Amniotic epithelial cell (primary cell): ENCODE results near the gene ZIC2.
"Not testable (repeated sequence)": the region's sequence is repeated elsewhere in the genome, so short reads cannot be mapped to it uniquely, and the experiment has no call there.

Experiments
- DNase-seq: peaks from one replicate; pipeline ENCODE4 v3.0.0-alpha.2; 2010; ENCODE audit warnings: low read depth

The ZIC2 gene

DNA sequence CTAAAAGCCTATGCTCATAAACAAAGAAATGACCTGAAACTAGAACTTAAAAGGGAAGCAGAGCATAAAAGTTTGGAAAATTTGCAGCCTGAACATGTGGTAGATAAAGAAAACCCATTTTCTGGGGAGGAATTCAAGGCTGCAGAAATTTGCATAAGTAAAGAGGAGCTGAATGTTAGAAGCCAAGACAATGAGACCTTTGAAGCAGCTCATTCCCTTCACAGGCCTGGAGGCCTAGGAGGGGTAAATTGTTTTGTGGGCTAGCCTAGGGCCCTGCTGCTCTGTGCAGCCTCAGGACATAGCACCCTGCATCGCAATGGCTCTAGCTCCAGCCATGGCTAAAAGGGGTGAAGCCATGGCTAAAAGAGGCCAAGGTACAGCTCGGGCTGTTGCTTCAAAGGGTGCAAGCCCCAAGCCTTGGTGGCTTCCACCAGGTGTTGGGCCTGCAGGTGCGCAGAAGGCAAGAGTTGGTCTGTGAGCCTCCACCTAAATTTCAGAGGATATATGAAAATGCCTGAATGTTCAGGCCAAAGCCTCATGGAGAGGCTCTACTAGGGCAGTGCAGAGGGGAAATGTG, 38.3 kb downstream of the ZIC2 start:
- no peak for DNase-seq

DNA sequence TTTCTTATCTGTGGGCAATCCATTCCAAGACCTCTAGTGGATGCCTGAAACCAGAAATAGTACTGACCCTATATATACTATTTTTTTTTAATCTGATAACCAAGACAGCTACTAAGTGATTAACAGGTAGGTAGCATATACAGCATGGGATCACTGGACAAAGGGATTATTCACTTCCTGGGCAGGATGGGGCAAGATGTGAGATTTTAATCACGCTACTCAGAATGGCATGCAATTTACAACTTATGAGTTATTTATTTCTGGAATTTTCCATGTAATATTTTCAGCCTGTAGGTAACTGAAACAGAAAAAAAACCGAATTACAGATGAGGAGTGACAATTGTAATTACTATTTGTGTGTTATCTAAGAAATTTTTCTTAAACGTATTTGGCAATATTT, 41.2 kb downstream of the ZIC2 start:
- no peak for DNase-seq

DNA sequence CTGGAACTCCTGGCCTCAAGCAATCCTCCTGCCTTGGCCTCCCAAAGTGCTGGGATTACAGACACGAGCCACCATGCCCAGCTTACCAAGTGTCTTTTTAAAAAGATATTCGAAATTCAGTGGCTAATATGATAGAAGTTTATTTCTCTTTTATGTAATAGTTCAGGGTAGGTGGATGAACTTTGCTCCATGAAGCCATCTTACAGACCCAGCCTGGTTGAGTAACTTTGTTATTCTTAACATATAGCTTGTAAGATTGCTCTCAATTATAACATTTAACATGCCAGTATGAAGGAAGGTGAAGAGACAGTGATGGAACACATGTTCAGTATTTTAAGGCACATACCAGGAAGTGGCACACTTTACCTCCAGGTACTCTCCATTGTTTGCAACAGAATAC, 42.4 kb downstream of the ZIC2 start:
- no peak for DNase-seq

DNA sequence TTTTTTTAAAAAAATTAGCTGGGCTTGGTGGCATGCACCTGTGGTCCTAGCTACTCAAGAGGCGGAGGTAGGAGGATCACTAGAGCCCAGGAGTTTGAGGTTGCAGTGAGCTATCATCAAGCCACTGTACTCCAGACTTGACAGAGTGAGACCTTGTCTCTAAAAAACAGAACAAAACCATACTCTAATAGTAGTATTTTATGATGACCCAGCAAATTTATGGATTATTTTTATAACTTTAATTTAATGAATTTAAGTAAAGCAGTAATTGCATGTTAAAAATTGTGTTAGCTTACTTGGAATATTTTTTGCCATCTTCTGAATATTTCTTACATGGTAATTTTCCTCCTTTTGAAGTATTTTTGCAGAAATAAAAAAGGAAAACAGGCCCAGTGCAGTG, 48.3 kb downstream of the ZIC2 start:
- DNase-seq, result no peak

DNA sequence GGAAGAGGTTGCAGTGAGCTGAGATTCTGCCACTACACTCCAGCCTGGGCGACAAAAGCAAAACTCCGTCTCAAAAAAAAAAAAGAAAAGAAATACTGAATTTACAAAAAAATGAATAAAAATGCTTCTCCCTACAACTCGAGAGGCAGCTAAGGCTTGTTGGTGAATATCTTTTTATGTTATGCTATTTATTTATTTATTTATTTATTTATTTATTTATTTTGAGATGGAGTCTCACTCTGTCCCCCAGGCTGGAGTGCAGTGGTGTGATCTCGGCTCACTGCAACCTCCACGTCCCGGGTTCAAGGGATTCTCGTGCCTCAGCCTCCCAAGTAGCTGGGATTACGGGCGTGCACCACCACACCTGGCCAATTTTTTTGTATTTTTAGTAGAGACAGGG, 51.1 kb downstream of the ZIC2 start:
- not testable (repeated sequence) for DNase-seq

DNA sequence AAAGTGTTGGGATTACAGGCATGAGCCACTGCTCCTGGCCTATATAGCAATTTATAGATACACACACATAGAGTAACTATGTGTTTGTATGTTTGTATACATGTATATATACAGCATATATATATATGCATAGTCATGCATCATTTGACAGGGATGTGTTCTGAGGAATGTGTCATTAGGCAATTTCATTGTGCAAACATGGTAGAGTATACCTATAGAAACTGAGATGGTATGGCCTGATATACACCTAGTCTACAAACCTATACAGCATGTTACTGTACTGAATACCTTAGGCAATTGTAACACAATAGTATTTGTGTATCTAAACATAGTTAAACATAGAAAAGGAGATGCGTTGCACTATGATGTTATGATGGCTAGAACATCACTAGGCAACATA, 54.4 kb downstream of the ZIC2 start:
- no peak for DNase-seq
